Measurements from ENCODE around the gene STXBP5L. TPM values are rescaled to one million over a fixed set of nuclear protein-coding genes. Genes with fewer than 3 reads are reported as not detected.
"Not testable (repeated sequence)": the region's sequence is repeated elsewhere in the genome, so short reads cannot be mapped to it uniquely, and the experiment has no call there.

Gene STXBP5L
- total RNA-seq, 1 experiment from 2014 or later: 2.8 TPM

- in situ Hi-C loops (cut with HindIII; ENCODE audit: low pct_unique_long_range_greater_than_20kb, low sequenced_read_pairs): no loop called here
- no peak for DNase-seq (ENCODE audit: low read depth, low spot score)
Measured at GRCh38 chr3:121153851-121154250, 245.8 kb downstream of the STXBP5L start.

GRCh38 chr3:121155028-121155427 lies 247.0 kb downstream of the STXBP5L start:
- no peak for DNase-seq (ENCODE audit: low read depth, low spot score)
- in situ Hi-C loops (cut with HindIII; ENCODE audit: low pct_unique_long_range_greater_than_20kb, low sequenced_read_pairs): no loop called here

- in situ Hi-C loops (cut with HindIII; ENCODE audit: low pct_unique_long_range_greater_than_20kb, low sequenced_read_pairs): no loop called here
- no peak for DNase-seq (ENCODE audit: low read depth, low spot score)
Measured at GRCh38 chr3:121165397-121165837, 257.4 kb downstream of the STXBP5L start.

- no peak for DNase-seq (ENCODE audit: low read depth, low spot score)
- in situ Hi-C loops (cut with HindIII; ENCODE audit: low pct_unique_long_range_greater_than_20kb, low sequenced_read_pairs): no loop called here
Measured at GRCh38 chr3:121167374-121168139, 259.6 kb downstream of the STXBP5L start.

- no peak for DNase-seq (ENCODE audit: low read depth, low spot score)
- in situ Hi-C loops (cut with HindIII; ENCODE audit: low pct_unique_long_range_greater_than_20kb, low sequenced_read_pairs): no loop called here
Measured at GRCh38 chr3:121175083-121175482, 267.1 kb downstream of the STXBP5L start.

- in situ Hi-C loops (cut with HindIII; ENCODE audit: low pct_unique_long_range_greater_than_20kb, low sequenced_read_pairs); DNase-seq (ENCODE audit: low read depth, low spot score): not testable (repeated sequence)
Measured at GRCh38 chr3:121190626-121191025, 282.6 kb downstream of the STXBP5L start.

GRCh38 chr3:121202573-121202972 lies 294.6 kb downstream of the STXBP5L start:
- DNase-seq (ENCODE audit: low read depth, low spot score): no peak
- in situ Hi-C loops (cut with HindIII; ENCODE audit: low pct_unique_long_range_greater_than_20kb, low sequenced_read_pairs): no loop called here

GRCh38 chr3:121223116-121223515 lies 315.1 kb downstream of the STXBP5L start:
- DNase-seq (ENCODE audit: low read depth, low spot score): no peak
- in situ Hi-C loops (cut with HindIII; ENCODE audit: low pct_unique_long_range_greater_than_20kb, low sequenced_read_pairs): no loop called here

- DNase-seq (ENCODE audit: low read depth, low spot score): no peak
- in situ Hi-C loops (cut with HindIII; ENCODE audit: low pct_unique_long_range_greater_than_20kb, low sequenced_read_pairs): no loop called here
Measured at GRCh38 chr3:121228971-121229370, 321.0 kb downstream of the STXBP5L start.

GRCh38 chr3:121230194-121230593 lies 322.2 kb downstream of the STXBP5L start:
- in situ Hi-C loops (cut with HindIII; ENCODE audit: low pct_unique_long_range_greater_than_20kb, low sequenced_read_pairs): not testable (repeated sequence)

GRCh38 chr3:121231872-121232271 lies 323.9 kb downstream of the STXBP5L start:
- DNase-seq (ENCODE audit: low read depth, low spot score): no peak
- in situ Hi-C loops (cut with HindIII; ENCODE audit: low pct_unique_long_range_greater_than_20kb, low sequenced_read_pairs): no loop called here

More at GRCh38 chr3:121230194-121230593, 322.2 kb downstream of the STXBP5L start:
- DNase-seq (ENCODE audit: low read depth, low spot score): not testable (repeated sequence)

GRCh38 chr3:121232309-121233225 lies 324.6 kb downstream of the STXBP5L start:
- no peak for DNase-seq (ENCODE audit: low read depth, low spot score)
- in situ Hi-C loops (cut with HindIII; ENCODE audit: low pct_unique_long_range_greater_than_20kb, low sequenced_read_pairs): no loop called here

- DNase-seq (ENCODE audit: low read depth, low spot score): no peak
- in situ Hi-C loops (cut with HindIII; ENCODE audit: low pct_unique_long_range_greater_than_20kb, low sequenced_read_pairs): no loop called here
Measured at GRCh38 chr3:121243208-121243607, 335.2 kb downstream of the STXBP5L start.

GRCh38 chr3:121252676-121253075 lies 344.7 kb downstream of the STXBP5L start:
- in situ Hi-C loops (cut with HindIII; ENCODE audit: low pct_unique_long_range_greater_than_20kb, low sequenced_read_pairs): no loop called here
- DNase-seq (ENCODE audit: low read depth, low spot score): no peak

GRCh38 chr3:121269389-121269788 lies 361.4 kb downstream of the STXBP5L start:
- DNase-seq (ENCODE audit: low read depth, low spot score): no peak
- in situ Hi-C loops (cut with HindIII; ENCODE audit: low pct_unique_long_range_greater_than_20kb, low sequenced_read_pairs): no loop called here

GRCh38 chr3:121274411-121274810 lies 366.4 kb downstream of the STXBP5L start:
- no peak for DNase-seq (ENCODE audit: low read depth, low spot score)
- in situ Hi-C loops (cut with HindIII; ENCODE audit: low pct_unique_long_range_greater_than_20kb, low sequenced_read_pairs): no loop called here

- in situ Hi-C loops (cut with HindIII; ENCODE audit: low pct_unique_long_range_greater_than_20kb, low sequenced_read_pairs): no loop called here
Measured at GRCh38 chr3:121295452-121295851, 387.4 kb downstream of the STXBP5L start.

GRCh38 chr3:121295979-121296378 lies 388.0 kb downstream of the STXBP5L start:
- DNase-seq (ENCODE audit: low read depth, low spot score): no peak
- in situ Hi-C loops (cut with HindIII; ENCODE audit: low pct_unique_long_range_greater_than_20kb, low sequenced_read_pairs): no loop called here

More at GRCh38 chr3:121295452-121295851, 387.4 kb downstream of the STXBP5L start:
- DNase-seq (ENCODE audit: low read depth, low spot score): no peak

All from SK-MEL-5 (cell line).